Breast epithelium (tissue), 3 donors: Measurements from ENCODE around the gene TMEM187.
A peak's percentile ranks its signal among the peaks of the same experiment; 100 is the strongest.

Source experiments
- POLR2A ChIP-seq: fragments of 450-650 bp; IDR thresholded peaks from one replicate; pipeline ENCODE4 v1.6.1; 2016; ENCODE audit warnings: antibody characterized with exemption, mild to moderate bottlenecking, moderate library complexity
- POLR2AphosphoS5 ChIP-seq, 3 donors: sonication (generic); formaldehyde crosslinking; IDR thresholded peaks; one replicate each; pipeline ENCODE4 v1.6.1; 2017; ENCODE audit warnings: antibody characterized with exemption in 3 of 3
- TF ChIP-seq, protein P1 (sequence below), 3 donors: fragments of 450-650 bp; IDR thresholded peaks; one replicate each; pipeline ENCODE4 v1.5.1; 2016 to 2017; ENCODE audit warnings: antibody characterized with exemption in 3 of 3, mild to moderate bottlenecking in 3 of 3, moderate library complexity in 3 of 3

DNA sequence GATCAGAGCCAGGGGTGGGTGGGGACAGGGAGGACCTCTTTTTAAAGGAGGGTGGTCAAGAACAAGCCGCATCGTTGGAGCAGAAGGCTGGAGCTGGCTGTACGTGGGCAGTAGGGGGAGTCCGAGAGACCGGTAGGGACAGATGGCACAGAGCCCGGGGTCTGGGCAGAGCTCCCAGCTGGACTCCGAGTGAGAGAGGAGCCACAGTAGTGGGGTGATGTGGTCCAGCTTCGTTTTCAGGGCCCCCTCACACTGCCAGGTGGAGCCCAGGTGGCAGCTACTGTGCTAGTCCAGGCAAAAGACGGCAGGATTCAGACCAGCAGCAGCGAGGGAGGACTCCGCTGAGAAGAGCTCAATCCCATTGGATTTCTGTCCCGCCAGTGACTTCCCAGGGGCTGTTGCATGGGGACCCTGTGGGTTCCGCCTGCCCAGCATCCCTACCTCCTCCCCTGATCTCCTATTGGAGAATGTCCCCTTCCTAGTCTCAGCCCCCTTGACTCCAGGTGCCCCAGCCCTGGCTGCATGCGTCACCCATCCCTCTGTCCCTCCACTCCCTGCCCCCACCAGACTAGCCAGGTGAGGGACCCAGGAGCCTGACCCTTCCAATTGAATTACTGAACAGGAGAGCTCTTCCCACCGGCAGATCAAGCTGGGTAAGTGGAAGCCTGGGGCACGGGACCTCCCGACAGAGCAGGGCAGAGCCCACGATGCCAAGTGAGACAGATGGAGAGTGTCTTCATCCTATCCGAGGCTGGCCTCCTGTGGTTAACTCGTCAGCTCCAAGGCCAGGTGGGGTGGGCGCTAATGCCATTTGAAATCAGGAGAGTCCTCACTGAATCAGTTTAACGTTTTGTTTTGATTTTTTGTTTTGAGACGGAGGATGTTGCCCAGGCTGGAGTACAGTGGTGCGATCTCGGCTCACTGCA, 49.4 kb upstream of the TMEM187 start:
- TF ChIP-seq, protein P1, sequence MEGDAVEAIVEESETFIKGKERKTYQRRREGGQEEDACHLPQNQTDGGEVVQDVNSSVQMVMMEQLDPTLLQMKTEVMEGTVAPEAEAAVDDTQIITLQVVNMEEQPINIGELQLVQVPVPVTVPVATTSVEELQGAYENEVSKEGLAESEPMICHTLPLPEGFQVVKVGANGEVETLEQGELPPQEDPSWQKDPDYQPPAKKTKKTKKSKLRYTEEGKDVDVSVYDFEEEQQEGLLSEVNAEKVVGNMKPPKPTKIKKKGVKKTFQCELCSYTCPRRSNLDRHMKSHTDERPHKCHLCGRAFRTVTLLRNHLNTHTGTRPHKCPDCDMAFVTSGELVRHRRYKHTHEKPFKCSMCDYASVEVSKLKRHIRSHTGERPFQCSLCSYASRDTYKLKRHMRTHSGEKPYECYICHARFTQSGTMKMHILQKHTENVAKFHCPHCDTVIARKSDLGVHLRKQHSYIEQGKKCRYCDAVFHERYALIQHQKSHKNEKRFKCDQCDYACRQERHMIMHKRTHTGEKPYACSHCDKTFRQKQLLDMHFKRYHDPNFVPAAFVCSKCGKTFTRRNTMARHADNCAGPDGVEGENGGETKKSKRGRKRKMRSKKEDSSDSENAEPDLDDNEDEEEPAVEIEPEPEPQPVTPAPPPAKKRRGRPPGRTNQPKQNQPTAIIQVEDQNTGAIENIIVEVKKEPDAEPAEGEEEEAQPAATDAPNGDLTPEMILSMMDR (IDR thresholded peaks at IDR 0.05) = peak in 2 of 3 donors; percentile 29 to 32
- TF ChIP-seq POLR2AphosphoS5 (IDR thresholded peaks at IDR 0.05) (no peak), POLR2A (no peak)
